ENCODE measurements around the gene SYNGR1. TPM values are rescaled to one million over a fixed set of nuclear protein-coding genes. Genes with fewer than 3 reads are reported as not detected.
A peak's percentile ranks its signal among the peaks of the same experiment; 100 is the strongest.
"Not testable (repeated sequence)": the region's sequence is repeated elsewhere in the genome, so short reads cannot be mapped to it uniquely, and the experiment has no call there.

The SYNGR1 gene
- total RNA-seq, 1 donor from 2014 or later, result 4.7 TPM

DNA sequence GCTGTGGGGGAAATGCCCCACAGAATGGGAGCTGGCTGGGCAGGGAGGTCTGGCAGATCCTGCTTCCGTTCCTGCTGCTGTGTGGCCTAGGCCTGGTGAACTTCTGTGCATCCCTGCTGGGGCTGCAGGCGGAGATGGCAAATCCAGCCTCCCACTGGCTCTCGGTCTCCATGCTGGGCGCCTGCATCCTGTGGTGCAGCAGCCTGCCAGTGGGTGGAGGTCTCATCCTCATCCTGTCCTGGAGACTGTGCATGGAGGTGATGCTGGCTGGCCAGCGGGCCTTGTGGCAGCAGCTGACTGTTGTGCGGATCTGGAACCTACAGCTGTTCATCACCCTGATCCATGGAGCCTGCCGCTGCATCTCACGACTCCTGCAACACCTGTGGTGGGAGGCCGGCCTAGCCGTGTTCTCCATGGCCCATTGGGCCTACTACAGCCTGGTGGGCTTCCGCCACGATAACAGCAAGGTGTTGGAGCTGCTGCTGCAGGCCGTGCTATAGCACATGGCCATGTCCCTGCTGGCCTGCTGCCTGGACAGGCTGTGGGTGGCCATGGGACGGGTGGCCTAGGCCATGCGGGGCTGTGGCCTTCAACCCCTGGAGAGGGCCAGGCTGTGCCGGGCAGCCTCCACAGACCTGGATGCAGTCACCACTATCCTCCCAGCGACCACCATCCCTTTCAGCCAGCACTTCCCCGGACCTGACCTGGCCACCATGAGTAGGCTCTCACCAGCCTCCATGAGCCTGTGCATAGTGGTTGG is 21.6 kb upstream of the SYNGR1 start:
- no peak for TF ChIP-seq CTCF (conservative IDR thresholded peaks at IDR 0.05; ENCODE audit: low read depth, low read length)
- DNase-seq (ENCODE audit: low read depth), result no peak
- H3K4me3 ChIP-seq (ENCODE audit: low read depth, low read length), result no peak overlapping the region

- H3K4me3 ChIP-seq (ENCODE audit: low read depth, low read length); DNase-seq (ENCODE audit: low read depth): not testable (repeated sequence)
Measured at GRCh38 chr22:39330553-39330952, 19.2 kb upstream of the SYNGR1 start.

DNA sequence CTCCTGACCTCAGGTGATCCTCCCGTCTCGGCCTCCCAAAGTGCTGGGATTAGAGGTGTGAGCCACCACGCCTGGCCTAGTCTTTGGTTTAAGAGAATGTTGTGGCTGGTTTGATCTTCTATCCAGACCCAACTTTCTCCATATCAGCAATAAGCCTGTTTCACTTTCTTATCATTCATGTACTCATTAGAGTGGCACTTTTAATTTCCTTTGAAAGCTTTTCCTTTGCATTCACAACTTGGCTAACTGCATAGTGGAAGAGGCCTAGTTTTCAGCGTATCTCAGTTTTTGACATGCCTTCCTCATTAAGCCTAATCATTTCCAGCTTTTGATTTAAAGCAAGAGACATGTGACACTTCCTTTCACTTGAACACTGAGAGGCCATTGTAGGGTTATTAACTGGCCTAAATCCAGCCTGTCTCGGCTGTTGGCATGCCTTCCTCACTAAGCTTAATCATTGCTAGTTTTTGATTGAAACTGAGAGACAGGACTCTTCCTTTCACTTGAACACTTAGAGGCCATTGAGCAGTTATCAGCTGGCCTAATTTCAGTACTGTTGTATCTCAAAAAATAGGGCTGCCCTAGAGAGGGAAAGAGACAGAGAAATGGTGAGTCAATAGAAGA is 17.2 kb upstream of the SYNGR1 start:
- no peak overlapping the region for H3K4me3 ChIP-seq (ENCODE audit: low read depth, low read length)
- no peak for TF ChIP-seq CTCF (conservative IDR thresholded peaks at IDR 0.05; ENCODE audit: low read depth, low read length)
- DNase-seq (ENCODE audit: low read depth), result no peak

DNA sequence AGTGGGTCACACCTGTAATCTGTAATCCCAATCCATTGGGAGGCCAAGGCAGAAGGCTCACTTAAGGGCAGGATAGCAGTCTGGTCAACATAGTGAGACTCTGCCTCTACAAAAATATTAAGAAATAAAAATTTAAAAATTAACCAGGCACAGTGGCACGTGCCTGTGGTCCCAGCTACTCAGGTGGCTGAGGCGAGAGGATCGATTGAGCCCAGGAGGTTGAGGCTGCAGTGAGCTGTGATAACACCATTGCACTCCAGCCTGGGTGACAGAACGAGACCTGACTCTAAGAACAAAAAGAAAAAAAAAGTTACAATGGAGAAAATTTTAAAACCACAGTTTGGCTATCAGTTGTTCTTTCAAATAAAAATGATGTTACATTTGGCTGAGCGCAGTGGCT is 13.4 kb upstream of the SYNGR1 start:
- no peak for DNase-seq (ENCODE audit: low read depth)
- H3K4me3 ChIP-seq (ENCODE audit: low read depth, low read length), result no peak overlapping the region
- no peak for TF ChIP-seq CTCF (conservative IDR thresholded peaks at IDR 0.05; ENCODE audit: low read depth, low read length)

GRCh38 chr22:39339775-39340174 is 10.0 kb upstream of the SYNGR1 start:
- H3K4me3 ChIP-seq (ENCODE audit: low read depth, low read length); DNase-seq (ENCODE audit: low read depth): not testable (repeated sequence)

GRCh38 chr22:39341179-39341578 is 8.6 kb upstream of the SYNGR1 start:
- no peak overlapping the region for H3K4me3 ChIP-seq (ENCODE audit: low read depth, low read length)
- no peak for TF ChIP-seq CTCF (conservative IDR thresholded peaks at IDR 0.05; ENCODE audit: low read depth, low read length)
- DNase-seq (ENCODE audit: low read depth), result no peak

GRCh38 chr22:39343259-39344045 is 6.3 kb upstream of the SYNGR1 start:
- DNase-seq (ENCODE audit: low read depth), result no peak
- TF ChIP-seq CTCF (conservative IDR thresholded peaks at IDR 0.05; ENCODE audit: low read depth, low read length), result peak; percentile 91
- no peak overlapping the region for H3K4me3 ChIP-seq (ENCODE audit: low read depth, low read length)

All from epithelial cell of proximal tubule (primary cell).